ENCODE results near the gene LOXL3. TPM values are rescaled to one million over a fixed set of nuclear protein-coding genes. Genes with fewer than 3 reads are reported as not detected.

LOXL3 gene
- total and polyA plus RNA-seq, 2 of the 8 experiments (the other 6 are each of a cell fraction or from before 2014, with no cell fraction given): 22.4 to 27.2 TPM

- no peaks in the 10 kb centered on the region for H3K9me3 ChIP-seq (ENCODE audit: insufficient read depth in 2 of 2, low read depth in 1 of 2, low read length in 1 of 2)
- no peak overlapping the region for H2BK120ac ChIP-seq (replicated peaks; ENCODE audit: low read depth, low read length)
- H4K20me1 ChIP-seq (replicated peaks in 1 of 2; ENCODE audit: control insufficient read depth in 1 of 2, insufficient read depth in 2 of 2, low read length in 2 of 2): no peaks in the 10 kb centered on the region
- no peak overlapping the region for H4K8ac ChIP-seq (ENCODE audit: extremely low read depth, insufficient read depth, low read length)
- H3K18ac ChIP-seq (ENCODE audit: extremely low read depth, low read length): no peak overlapping the region
- no peak overlapping the region for H3K14ac ChIP-seq (ENCODE audit: insufficient read length)
- FAIRE-seq: no peak
- CTCF ChIA-PET (ENCODE audit: partially characterized antibody): interaction anchor here (0.8 to 10.0 kb wide), 7 partner anchors 10 to 74 kb away, joined by 3 to 158 read pairs (median 4); no protein-coding TSS in a partner anchor
- no peaks in the 10 kb centered on the region for H3K27me3 ChIP-seq (replicated peaks in 1 of 4; ENCODE audit: control insufficient read depth in 3 of 4, extremely low read depth in 1 of 4, insufficient read depth in 3 of 4, low read length in 3 of 4)
- H2BK12ac ChIP-seq (ENCODE audit: low read depth, low read length): no peak overlapping the region
- H3K56ac ChIP-seq (replicated peaks; ENCODE audit: insufficient read length, low read depth, low read length): no peak overlapping the region
- DNase-seq (ENCODE audit: low read depth in 1 of 2, low spot score in 2 of 2): no peak
- no peak overlapping the region for H4K5ac ChIP-seq (ENCODE audit: insufficient read length, low read depth, low read length)
- H3K4me1 ChIP-seq (replicated peaks in 1 of 4; ENCODE audit: control insufficient read depth in 3 of 4, insufficient read depth in 4 of 4, low read length in 3 of 4): no peaks in the 10 kb centered on the region
- H3K9ac ChIP-seq (replicated peaks in 1 of 4; ENCODE audit: extremely low read depth in 1 of 4, low read depth in 3 of 4, low read length in 3 of 4): no peak overlapping the region
- H2BK15ac ChIP-seq (ENCODE audit: low read length): no peak overlapping the region
- H3K79me2 ChIP-seq (ENCODE audit: control insufficient read depth in 1 of 2, insufficient read depth in 2 of 2, low read length in 2 of 2): no peaks in the 10 kb centered on the region
- no peak overlapping the region for H3K4me3 ChIP-seq (ENCODE audit: extremely low read depth in 1 of 4, insufficient read depth in 2 of 4, low read depth in 3 of 4, low read length in 4 of 4)
- no peak overlapping the region for H2AFZ ChIP-seq (ENCODE audit: low read length)
- no peak overlapping the region for H2AK5ac ChIP-seq (ENCODE audit: low read depth, low read length)
- H3K4ac ChIP-seq (replicated peaks; ENCODE audit: insufficient read length, low read depth, low read length): no peak overlapping the region
- no peak overlapping the region for H2BK20ac ChIP-seq (ENCODE audit: low read length)
- no peak overlapping the region for H2BK5ac ChIP-seq (ENCODE audit: low read depth, low read length)
- H3K4me2 ChIP-seq (ENCODE audit: insufficient read depth in 1 of 2, low read depth in 2 of 2, low read length in 2 of 2): no peak overlapping the region
- no peaks in the 10 kb centered on the region for H3K36me3 ChIP-seq (ENCODE audit: control insufficient read depth in 2 of 4, insufficient read depth in 4 of 4, low read length in 3 of 4)
- H4K91ac ChIP-seq (replicated peaks; ENCODE audit: insufficient read length, low read length): no peak overlapping the region
- H3K23ac ChIP-seq (ENCODE audit: insufficient read length): no peak overlapping the region
- H3K79me1 ChIP-seq (ENCODE audit: low read depth, low read length): no peaks in the 10 kb centered on the region
- POLR2A ChIA-PET (ENCODE audit: partially characterized antibody): interaction anchor here (1.4 to 1.5 kb wide), 3 partner anchors 9 to 79 kb away, joined by 3 to 5 read pairs (median 4); no protein-coding TSS in a partner anchor
- WGBS, 2 experiments (ENCODE audit: extremely low coverage in 1 of 2, insufficient coverage in 1 of 2, insufficient read length in 1 of 2, insufficient replicate concordance in 2 of 2, low coverage in 1 of 2, low lambda C conversion rate in 2 of 2, missing lambda C conversion rate in 1 of 2): 79% methylated on average over 2 of the region's 2 CpGs; no CpG with 5 or more reads in 1 of the 2 experiments
- H3K27ac ChIP-seq (ENCODE audit: low read depth, low read length): no peak overlapping the region
- 0 out of 2 replicates have a peak, but pooled peaks cover 1% of the 10 kb centered on the region for H3K23me2 ChIP-seq (ENCODE audit: low read depth, low read length)
- no peak for TF ChIP-seq POU5F1 (IDR thresholded peaks at IDR 0.05; ENCODE audit: low read depth, low read length)
- TF ChIP-seq NANOG (IDR thresholded peaks at IDR 0.05; ENCODE audit: insufficient read depth, low read depth, low read length, poor library complexity, severe bottlenecking): no peak
Measured at GRCh38 chr2:74577448-74577847, 23.7 kb upstream of the LOXL3 start.
